T-helper 1 cell treated with Interleukin-12 subunit alpha and Interleukin-12 subunit beta and Interleukin-4 antibody, amounts not matched to agents 30 ng/mL and 1 ng/mL, for 36 hours (primary cell): Measurements from ENCODE around the gene PLPPR5. TPM values are rescaled to one million over a fixed set of nuclear protein-coding genes. Genes with fewer than 3 reads are reported as not detected.
"Not testable (repeated sequence)": the region's sequence is repeated elsewhere in the genome, so short reads cannot be mapped to it uniquely, and the experiment has no call there.

Experiments used
- intact Hi-C: fragments of 100-400 bp; cut with micrococcal nuclease; formaldehyde crosslinking; loops from one replicate; pipeline ENCODE4 v1.15.1; 2024
- total RNA-seq: library from RNA; stranded (reverse); gene quantifications from 2 replicates; pipeline ENCODE4 v1.2.3, GENCODE V29; 2022

Gene PLPPR5
- not detected in 2 replicates for total RNA-seq

DNA sequence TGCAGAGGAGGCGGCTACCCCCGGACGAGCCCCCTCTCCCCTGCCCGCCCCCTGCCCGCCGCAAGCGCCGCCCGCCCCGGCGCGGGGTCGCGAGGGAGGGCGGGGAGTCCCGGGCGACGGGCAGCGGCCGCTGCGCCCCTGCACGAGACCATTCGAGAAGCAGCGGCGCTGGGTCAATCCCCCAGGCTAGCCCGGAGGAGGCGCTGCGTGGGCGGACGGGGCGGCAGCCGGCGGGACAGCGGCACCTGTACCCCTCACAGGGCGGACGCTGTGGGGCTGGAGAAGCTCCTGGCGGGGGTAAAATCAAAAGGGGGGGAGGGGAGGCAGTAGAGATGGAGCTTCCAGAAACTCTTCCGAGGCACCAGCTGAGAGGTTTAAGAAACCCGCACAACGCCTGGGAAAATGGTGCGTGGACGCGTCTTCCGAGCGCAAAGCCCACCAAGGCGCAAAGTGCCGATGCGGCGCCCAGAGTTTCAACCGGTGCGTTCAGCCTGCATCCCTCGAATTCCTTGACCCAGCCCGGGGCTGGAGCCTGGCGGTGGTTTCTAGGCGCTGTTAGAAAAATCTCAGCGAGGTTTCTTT, at the start of gene PLPPR5:
PLPPR5 (minus strand) TSS at position 1 of the 582 bp plus-strand sequence. CDS start 190 bp downstream, outside the sequence.
- intact Hi-C loops: loop anchor here (2.0 kb wide), 1 partner anchor 210 kb away; no protein-coding TSS in a partner anchor

- intact Hi-C loops: no loop called here
Measured at GRCh38 chr1:99051611-99052283, 47.1 kb upstream of the PLPPR5 start.

DNA sequence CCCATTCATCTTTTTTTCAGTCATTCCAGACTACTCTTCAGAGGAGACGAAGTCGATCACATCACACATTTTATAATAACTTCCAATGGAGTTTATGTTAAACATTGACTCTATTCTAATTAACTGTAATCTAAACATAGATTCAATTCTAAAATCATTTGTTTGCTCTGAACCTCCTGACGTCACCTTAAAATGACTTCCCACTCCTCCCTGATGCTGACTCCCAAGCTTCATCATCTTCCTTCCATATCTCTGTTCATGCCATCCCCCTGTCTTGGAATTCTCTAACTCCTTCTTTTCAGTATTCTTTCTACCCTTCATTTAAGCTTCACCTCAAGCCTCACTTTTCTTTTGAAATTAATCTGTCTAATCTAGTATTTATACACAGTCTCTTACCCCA, 45.1 kb upstream of the PLPPR5 start:
- intact Hi-C loops: no loop called here

DNA sequence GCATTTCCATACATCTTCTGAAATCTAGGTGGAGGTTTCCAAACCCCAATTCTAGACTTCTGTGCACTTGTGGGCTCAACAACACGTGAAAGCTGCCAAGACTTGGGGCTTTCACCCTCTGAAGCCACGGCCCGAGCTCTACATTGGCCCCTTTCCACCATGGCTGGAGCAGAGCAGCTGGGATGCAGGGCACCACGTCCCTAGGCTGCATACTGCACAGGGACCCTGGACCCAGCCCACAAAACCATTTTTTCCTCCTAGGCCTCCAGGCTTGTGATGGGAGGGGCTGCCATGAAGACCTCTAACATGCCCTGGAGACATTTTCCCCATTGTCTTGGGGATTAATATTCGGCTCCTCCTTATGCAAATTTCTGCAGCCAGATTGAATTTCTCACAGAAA, 32.1 kb upstream of the PLPPR5 start:
- intact Hi-C loops: not testable (repeated sequence)

DNA sequence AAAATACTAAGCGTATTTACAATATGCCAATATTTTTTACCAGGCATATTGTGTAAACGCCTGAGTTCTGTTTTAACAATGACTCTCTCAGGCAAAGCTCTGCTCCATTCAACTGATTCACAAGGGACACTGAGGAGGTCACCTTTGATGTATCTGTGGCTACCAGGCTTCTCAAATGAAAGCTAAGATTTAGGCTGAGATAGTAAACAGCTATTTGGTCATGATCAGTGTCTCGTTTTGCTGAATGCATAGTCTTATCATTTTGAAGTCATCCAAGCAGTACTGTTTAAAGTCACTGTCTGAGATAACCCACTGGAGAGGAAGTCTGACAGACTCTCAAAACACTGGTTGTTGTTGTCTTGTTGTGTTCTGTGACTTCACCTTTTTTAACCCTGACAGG, 13.7 kb upstream of the PLPPR5 start:
- intact Hi-C loops: no loop called here

GRCh38 chr1:99017655-99018054, 13.0 kb upstream of the PLPPR5 start:
- intact Hi-C loops: no loop called here

GRCh38 chr1:99010679-99011078, 6.0 kb upstream of the PLPPR5 start:
- intact Hi-C loops: no loop called here

DNA sequence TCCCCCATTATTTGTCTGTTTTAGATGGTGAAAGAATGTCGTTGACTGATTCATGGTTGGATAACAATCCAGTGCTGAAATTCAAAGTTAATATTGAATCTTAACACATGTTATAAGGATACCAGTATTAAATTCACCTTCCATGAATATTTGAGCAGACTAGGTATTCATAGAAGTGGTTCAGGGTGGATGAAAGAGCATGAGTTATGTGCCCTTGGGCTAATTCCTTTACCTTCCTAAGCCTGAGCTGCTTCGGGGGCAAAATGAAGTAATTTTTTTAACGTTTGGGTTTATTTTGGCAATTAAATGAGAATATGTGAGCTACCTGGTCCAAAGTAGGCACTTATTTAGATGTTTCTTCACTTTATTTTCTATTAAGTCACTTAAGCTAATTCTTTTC, 2.7 kb upstream of the PLPPR5 start:
- intact Hi-C loops: no loop called here

DNA sequence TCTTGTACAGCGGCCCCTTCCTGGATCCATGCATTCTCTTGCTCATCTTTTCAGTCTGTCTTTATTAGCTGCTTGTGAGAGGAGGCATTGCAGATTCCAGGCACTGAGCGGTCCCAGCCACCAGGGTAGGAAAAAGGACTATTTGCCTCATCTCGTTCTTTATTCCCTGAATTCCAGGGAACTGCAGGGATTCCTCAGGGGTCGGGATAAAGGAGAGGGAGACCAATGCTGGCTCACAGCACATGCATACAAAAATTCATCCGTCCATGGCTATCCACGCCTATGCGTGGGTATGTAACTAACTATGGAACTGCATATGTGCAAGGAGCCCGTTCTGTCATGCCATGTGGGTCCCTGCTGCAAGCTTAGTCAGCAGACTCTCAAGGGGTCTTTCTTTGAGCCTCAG, 879 bp upstream of the PLPPR5 start:
- intact Hi-C loops: loop anchor here (2.0 kb wide), 1 partner anchor 211 kb away; no protein-coding TSS in a partner anchor

DNA sequence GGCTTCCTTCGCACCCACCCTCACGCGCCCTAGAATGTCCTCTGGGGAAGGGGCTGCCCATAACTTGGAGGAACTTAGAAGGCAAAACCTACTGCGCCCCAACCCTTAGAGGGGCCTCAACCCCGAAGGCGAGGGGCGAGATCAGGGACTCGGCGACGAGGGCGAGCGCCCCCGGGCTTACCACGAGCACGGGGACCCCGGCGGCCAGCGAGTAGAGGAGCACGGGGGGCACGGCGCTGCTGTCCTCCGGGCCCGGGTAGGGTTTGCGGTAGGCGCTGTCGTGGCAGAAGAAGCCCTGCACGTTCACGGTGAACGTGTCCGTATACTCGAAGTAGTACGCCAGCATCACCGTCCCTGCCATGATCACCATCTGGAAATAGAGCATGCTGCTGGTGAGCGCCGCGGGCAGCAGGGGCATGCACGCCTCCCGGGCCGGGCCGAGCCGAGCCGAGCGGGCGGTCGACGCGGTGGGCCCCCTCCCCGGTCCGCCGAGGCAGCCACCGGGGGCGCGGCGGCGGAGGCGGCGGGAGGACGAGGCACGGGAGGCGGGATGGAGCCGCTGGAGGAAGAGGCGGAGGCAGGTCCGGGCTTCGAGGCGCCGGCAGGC, 304 bp downstream of the PLPPR5 start:
- intact Hi-C loops: loop anchor here (2.0 kb wide), 1 partner anchor 210 kb away; no protein-coding TSS in a partner anchor

GRCh38 chr1:99003581-99004253, 944 bp downstream of the PLPPR5 start:
- intact Hi-C loops: loop anchor here (2.0 kb wide), 1 partner anchor 209 kb away; no protein-coding TSS in a partner anchor

DNA sequence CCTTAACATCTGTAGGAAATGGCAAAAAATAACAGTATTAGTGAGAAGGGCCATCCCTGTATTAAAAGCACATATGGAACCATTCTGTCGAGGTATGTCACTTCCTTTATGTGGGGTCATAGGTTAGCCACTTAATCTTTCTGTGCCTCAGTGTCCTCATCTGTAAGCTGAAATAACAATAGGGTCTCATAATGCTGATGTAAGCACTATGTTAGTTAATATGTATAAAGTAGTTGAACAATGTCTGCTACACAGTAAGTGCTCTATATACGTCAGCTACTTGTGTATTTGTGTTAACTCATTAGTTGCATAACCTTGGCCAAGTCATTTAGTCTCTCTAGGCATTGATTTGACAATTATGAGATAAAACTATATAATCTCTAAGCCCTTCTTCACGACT, 11.8 kb downstream of the PLPPR5 start:
- intact Hi-C loops: loop anchor here (5.0 kb wide), 1 partner anchor 201 kb away; no protein-coding TSS in a partner anchor

DNA sequence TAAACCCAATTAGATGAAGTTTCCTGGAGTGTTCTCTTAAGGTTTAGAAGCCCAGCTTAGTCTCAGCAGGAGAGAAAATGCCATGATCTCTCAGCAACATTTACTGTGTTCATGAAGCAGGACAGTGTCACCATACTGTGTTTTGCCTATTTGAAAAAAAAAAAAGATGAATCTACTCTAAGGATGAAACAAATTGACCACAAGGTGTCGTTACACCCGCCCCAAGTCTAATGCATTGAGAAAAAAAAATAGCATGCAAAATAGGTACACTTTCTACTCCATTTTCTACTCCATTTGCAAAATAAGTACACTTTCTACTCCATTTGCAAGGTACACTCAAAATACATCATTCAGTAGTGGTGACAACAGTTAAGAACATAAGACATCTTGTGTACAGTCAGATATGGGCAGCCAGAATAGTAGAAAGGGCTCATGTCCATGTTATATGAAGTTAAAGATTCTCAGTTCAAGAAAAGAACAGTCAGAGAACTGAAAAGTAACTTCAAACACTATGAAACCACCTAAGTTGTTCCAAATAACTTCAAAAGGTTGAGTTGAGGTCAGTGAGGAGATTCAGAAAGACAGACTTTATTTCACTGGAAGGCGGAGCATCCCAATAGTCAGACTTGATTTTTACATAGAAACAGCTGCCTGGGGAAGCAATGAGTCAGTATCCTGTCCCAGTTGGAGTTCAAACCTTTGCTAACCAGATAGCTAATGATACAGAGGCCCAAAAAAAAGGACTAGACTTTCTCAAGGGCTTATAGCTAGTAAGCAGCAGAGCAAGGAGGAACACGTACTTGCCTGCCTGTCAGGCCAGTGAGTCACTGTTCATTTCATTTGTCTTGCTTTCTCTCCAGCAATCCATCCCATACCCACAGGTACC, 13.3 kb downstream of the PLPPR5 start:
- intact Hi-C loops: loop anchor here (5.0 kb wide), 1 partner anchor 199 kb away; no protein-coding TSS in a partner anchor

- intact Hi-C loops: no loop called here
Measured at GRCh38 chr1:98989556-98989907, 15.1 kb downstream of the PLPPR5 start.

DNA sequence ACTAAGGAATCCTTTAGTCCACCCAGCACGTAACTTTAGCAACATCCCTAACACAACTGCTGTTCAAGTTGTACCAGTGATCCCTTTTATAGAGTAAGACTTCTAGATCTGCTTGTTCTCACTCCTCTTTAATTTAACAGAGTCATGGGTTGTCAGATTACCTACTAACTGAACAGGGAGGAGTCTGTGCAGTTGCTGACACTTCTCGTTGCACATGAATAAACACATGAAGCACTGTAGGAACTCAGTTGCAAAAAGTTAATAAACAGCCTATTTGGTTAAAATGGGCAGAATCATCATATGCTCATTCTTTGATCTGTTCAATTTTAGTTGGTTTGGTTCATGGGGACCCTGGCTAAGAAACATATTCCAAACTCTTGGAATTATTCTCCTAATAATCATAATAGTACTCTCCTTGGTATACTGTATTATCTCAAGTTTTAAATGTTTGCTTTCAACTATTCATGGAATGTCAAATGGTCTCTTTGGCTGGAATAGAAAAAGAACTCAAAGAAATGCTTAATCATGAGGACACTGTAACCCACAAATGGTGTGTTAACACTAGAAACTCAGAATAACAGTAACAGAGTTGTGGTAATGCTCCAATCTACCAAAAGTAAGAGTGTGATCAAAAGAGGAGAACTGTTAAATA, 15.6 kb downstream of the PLPPR5 start:
- intact Hi-C loops: no loop called here

GRCh38 chr1:98985687-98986086, 19.0 kb downstream of the PLPPR5 start:
- intact Hi-C loops: no loop called here

DNA sequence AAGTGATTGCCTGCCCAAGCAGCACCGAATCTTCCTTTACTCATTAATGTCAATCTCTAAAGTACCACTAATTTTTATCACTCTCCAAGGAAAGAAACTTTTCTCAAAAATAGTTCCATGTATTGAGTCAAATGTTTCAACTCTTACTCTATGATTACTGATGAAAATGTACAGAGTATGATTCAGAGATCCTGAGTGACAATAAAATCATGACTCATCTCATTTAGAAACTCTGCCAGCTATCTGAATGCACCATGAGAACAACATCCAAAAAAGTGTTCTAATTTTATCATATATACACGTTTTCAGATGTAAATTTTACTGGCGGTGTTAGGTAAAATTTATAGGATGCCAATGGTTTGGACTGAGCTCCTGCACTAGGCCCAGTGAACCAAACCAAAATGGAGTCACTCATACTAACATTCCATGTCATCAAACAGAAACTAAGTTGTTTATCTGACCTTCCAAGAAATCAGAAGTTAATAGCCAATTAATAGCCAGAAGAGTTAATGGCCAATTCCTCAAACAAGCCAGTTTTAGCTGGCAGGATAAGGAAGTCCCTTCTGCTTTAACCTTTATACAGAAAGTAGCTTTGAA, 22.6 kb downstream of the PLPPR5 start:
- intact Hi-C loops: no loop called here

DNA sequence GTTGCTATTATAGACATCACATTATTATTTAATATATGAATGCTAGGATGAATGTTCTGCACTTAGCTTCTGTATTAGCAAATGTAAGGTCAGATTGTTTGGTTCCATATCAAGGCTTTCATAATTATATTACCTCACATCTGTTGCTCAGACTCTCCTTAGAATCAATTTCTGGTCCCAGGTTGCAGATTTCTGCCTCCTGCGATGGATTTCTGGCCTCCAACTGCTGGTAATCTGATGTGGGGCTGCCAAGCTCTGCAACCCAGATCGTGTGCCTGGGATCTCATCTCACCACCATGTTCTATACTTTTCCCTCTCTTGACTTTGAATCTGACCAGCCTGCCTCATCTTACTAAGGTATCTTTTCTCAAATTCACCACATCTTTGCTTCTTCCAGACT, 25.2 kb downstream of the PLPPR5 start:
- intact Hi-C loops: no loop called here

- intact Hi-C loops: no loop called here
Measured at GRCh38 chr1:98975810-98976209, 28.9 kb downstream of the PLPPR5 start.

DNA sequence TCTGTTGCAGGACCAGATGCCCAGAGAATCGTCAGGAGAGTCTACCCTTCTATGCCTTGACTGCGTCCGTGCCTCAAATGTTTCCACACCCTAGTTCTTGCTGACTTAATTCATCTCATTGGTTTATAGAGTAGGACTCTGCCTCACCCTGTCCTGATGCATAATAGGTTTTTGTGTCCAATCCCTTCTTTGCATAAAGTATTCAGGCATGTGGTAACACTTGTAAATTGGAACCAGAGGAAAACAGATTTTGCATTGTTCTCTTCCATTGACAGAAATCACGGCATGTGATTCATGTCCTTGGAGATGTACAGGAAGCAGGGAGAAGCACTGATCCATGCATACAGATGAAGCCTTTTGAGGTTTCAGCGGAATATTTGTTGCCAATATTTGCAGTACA, 29.5 kb downstream of the PLPPR5 start:
- intact Hi-C loops: no loop called here
